IPS-15b (cell line): Measurements from ENCODE around the gene PRKCI.
"Not testable (repeated sequence)": the region's sequence is repeated elsewhere in the genome, so short reads cannot be mapped to it uniquely, and the experiment has no call there.

ENCODE experiments used
- H3K27me3 ChIP-seq: one replicate; pipeline ENCODE4 v1.6.1; 2013; ENCODE audit warnings: low read length; ENCODE audit not compliant: control insufficient read depth, insufficient read depth
- H3K36me3 ChIP-seq: one replicate; pipeline ENCODE4 v1.6.1; 2013; ENCODE audit warnings: low read length; ENCODE audit not compliant: control insufficient read depth, insufficient read depth
- H3K4me1 ChIP-seq: one replicate; pipeline ENCODE4 v1.6.1; 2013; ENCODE audit warnings: mild to moderate bottlenecking, low read length; ENCODE audit not compliant: control insufficient read depth, insufficient read depth
- H3K4me3 ChIP-seq: one replicate; pipeline ENCODE4 v1.5.1; 2013; ENCODE audit warnings: low read depth, low read length
- H3K9ac ChIP-seq: one replicate; pipeline ENCODE4 v1.6.1; 2013; ENCODE audit warnings: low read depth, mild to moderate bottlenecking, low read length
- H3K9me3 ChIP-seq: one replicate; pipeline ENCODE4 v1.6.1; 2013; ENCODE audit warnings: mild to moderate bottlenecking, low read length; ENCODE audit not compliant: control insufficient read depth, insufficient read depth

Gene PRKCI

GRCh38 chr3:170203457-170203856, 18.8 kb upstream of the PRKCI start:
- Histone ChIP-seq H3K9me3 (no peaks in the 10 kb centered on the region), H3K27me3 (no peaks in the 10 kb centered on the region), H3K36me3 (no peaks in the 10 kb centered on the region), H3K4me1 (peaks cover 2% of the 10 kb centered on the region), H3K4me3 (no peak overlapping the region), H3K9ac (no peak overlapping the region)

- no peak overlapping the region for H3K4me3 ChIP-seq
- peaks cover 2% of the 10 kb centered on the region for H3K4me1 ChIP-seq
- no peaks in the 10 kb centered on the region for H3K36me3 ChIP-seq
- no peaks in the 10 kb centered on the region for H3K27me3 ChIP-seq
- no peaks in the 10 kb centered on the region for H3K9me3 ChIP-seq
- no peak overlapping the region for H3K9ac ChIP-seq
Observed at GRCh38 chr3:170204023-170204472, 18.2 kb upstream of the PRKCI start.

- no peak overlapping the region for H3K9ac ChIP-seq
- no peaks in the 10 kb centered on the region for H3K27me3 ChIP-seq
- no peak overlapping the region for H3K4me3 ChIP-seq
- no peaks in the 10 kb centered on the region for H3K36me3 ChIP-seq
- H3K4me1 ChIP-seq, result peaks cover 2% of the 10 kb centered on the region
- H3K9me3 ChIP-seq, result no peaks in the 10 kb centered on the region
Observed at GRCh38 chr3:170204509-170204908, 17.7 kb upstream of the PRKCI start.

GRCh38 chr3:170205302-170205701, 16.9 kb upstream of the PRKCI start:
- H3K4me1 ChIP-seq, result peaks cover 2% of the 10 kb centered on the region
- no peaks in the 10 kb centered on the region for H3K36me3 ChIP-seq
- no peak overlapping the region for H3K4me3 ChIP-seq
- no peak overlapping the region for H3K9ac ChIP-seq
- H3K27me3 ChIP-seq, result no peaks in the 10 kb centered on the region
- H3K9me3 ChIP-seq, result no peaks in the 10 kb centered on the region

- H3K4me3 ChIP-seq, H3K4me1 ChIP-seq, H3K36me3 ChIP-seq, H3K27me3 ChIP-seq, H3K9me3 ChIP-seq, H3K9ac ChIP-seq: not testable (repeated sequence)
Observed at GRCh38 chr3:170206164-170206762, 16.0 kb upstream of the PRKCI start.

- Histone ChIP-seq H3K36me3 (no peaks in the 10 kb centered on the region), H3K4me1 (peaks cover 2% of the 10 kb centered on the region), H3K4me3 (no peak overlapping the region), H3K27me3 (no peaks in the 10 kb centered on the region), H3K9me3 (no peaks in the 10 kb centered on the region), H3K9ac (no peak overlapping the region)
Observed at GRCh38 chr3:170207717-170208116, 14.5 kb upstream of the PRKCI start.

GRCh38 chr3:170211668-170212067, 10.6 kb upstream of the PRKCI start:
- no peaks in the 10 kb centered on the region for H3K36me3 ChIP-seq
- H3K27me3 ChIP-seq, result no peaks in the 10 kb centered on the region
- no peak overlapping the region for H3K9ac ChIP-seq
- no peak overlapping the region for H3K4me3 ChIP-seq
- no peaks in the 10 kb centered on the region for H3K9me3 ChIP-seq
- no peaks in the 10 kb centered on the region for H3K4me1 ChIP-seq

GRCh38 chr3:170219850-170220249, 2.4 kb upstream of the PRKCI start:
- Histone ChIP-seq H3K4me3 (no peak overlapping the region), H3K36me3 (no peaks in the 10 kb centered on the region), H3K27me3 (no peaks in the 10 kb centered on the region), H3K4me1 (no peaks in the 10 kb centered on the region), H3K9me3 (no peaks in the 10 kb centered on the region), H3K9ac (no peak overlapping the region)

- Histone ChIP-seq H3K27me3 (no peaks in the 10 kb centered on the region), H3K9ac (no peak overlapping the region), H3K4me3 (no peak overlapping the region)
Observed at GRCh38 chr3:170220871-170221270, 1.4 kb upstream of the PRKCI start.

GRCh38 chr3:170222647-170223541, 670 bp downstream of the PRKCI start:
- peak overlapping the region; percentile 92 for H3K4me3 ChIP-seq

More at GRCh38 chr3:170220871-170221270, 1.4 kb upstream of the PRKCI start:
- H3K9me3 ChIP-seq, result no peaks in the 10 kb centered on the region
- no peaks in the 10 kb centered on the region for H3K4me1 ChIP-seq
- H3K36me3 ChIP-seq, result no peaks in the 10 kb centered on the region

GRCh38 chr3:170225166-170225565, 2.9 kb downstream of the PRKCI start:
- H3K36me3 ChIP-seq, result no peaks in the 10 kb centered on the region
- H3K9ac ChIP-seq, result no peak overlapping the region
- H3K4me1 ChIP-seq, result no peaks in the 10 kb centered on the region
- no peaks in the 10 kb centered on the region for H3K9me3 ChIP-seq
- no peak overlapping the region for H3K4me3 ChIP-seq
- H3K27me3 ChIP-seq, result no peaks in the 10 kb centered on the region

More at GRCh38 chr3:170222647-170223541, 670 bp downstream of the PRKCI start:
- Histone ChIP-seq H3K27me3 (no peaks in the 10 kb centered on the region), H3K4me1 (no peaks in the 10 kb centered on the region), H3K36me3 (no peaks in the 10 kb centered on the region), H3K9me3 (no peaks in the 10 kb centered on the region), H3K9ac (peak overlapping the region; percentile 100)

- Histone ChIP-seq H3K27me3 (no peaks in the 10 kb centered on the region), H3K9ac (no peak overlapping the region), H3K4me3 (no peak overlapping the region), H3K4me1 (no peaks in the 10 kb centered on the region), H3K9me3 (no peaks in the 10 kb centered on the region), H3K36me3 (no peaks in the 10 kb centered on the region)
Observed at GRCh38 chr3:170226426-170226960, 4.3 kb downstream of the PRKCI start.
